CD14-positive monocyte (primary cell): ENCODE data around the gene PLXNC1. TPM values are rescaled to one million over a fixed set of nuclear protein-coding genes. Genes with fewer than 3 reads are reported as not detected.

Experiments
- DNase-seq, 3 donors: peaks; one replicate each; pipeline ENCODE4 v3.0.0-alpha.2; 2011 to 2022
- H2AFZ ChIP-seq: 2 replicates; pipeline ENCODE4 v1.6.0; 2012; ENCODE audit warnings: mild to moderate bottlenecking, low read depth, low read length, inconsistent platforms; ENCODE audit not compliant: insufficient read depth, poor library complexity, severe bottlenecking
- H3K27ac ChIP-seq, 2 donors: 1 replicate in 1 of 2; 2 replicates in 1 of 2; pipeline ENCODE4 v1.5.1; 2012 to 2013; ENCODE audit warnings: low read length in 2 of 2, control low read depth in 1 of 2, inconsistent platforms in 1 of 2, low read depth in 1 of 2, mild to moderate bottlenecking in 1 of 2
- H3K27me3 ChIP-seq, 2 donors: one replicate each; pipeline versions ENCODE4 v1.6.0 to v1.6.1; 2011 to 2013; ENCODE audit warnings: low read length in 2 of 2; ENCODE audit not compliant: control insufficient read depth in 2 of 2, insufficient read depth in 2 of 2
- H3K36me3 ChIP-seq, 2 donors: replicated peaks in 1 of 2; 1 replicate in 1 of 2; 2 replicates in 1 of 2; pipeline versions ENCODE4 v1.5.1 to v1.6.1; 2012 to 2013; ENCODE audit warnings: low read length in 2 of 2, control low read depth in 1 of 2, inconsistent platforms in 1 of 2, mild to moderate bottlenecking in 1 of 2; ENCODE audit not compliant: insufficient read depth in 2 of 2, control insufficient read depth in 1 of 2
- H3K4me1 ChIP-seq, 2 donors: 1 replicate in 1 of 2; 2 replicates in 1 of 2; pipeline versions ENCODE4 v1.5.1 to v1.6.1; 2012 to 2013; ENCODE audit warnings: low read length in 2 of 2, control low read depth in 1 of 2, inconsistent platforms in 1 of 2, mild to moderate bottlenecking in 1 of 2, moderate library complexity in 1 of 2; ENCODE audit not compliant: insufficient read depth in 2 of 2, control insufficient read depth in 1 of 2
- H3K4me2 ChIP-seq: replicated peaks from 2 replicates; pipeline ENCODE3; 2012; ENCODE audit warnings: low read length, moderate library complexity, mild to moderate bottlenecking; ENCODE audit not compliant: poor library complexity, severe bottlenecking; ENCODE audit errors: extremely low read depth
- H3K4me3 ChIP-seq, 3 experiments: fragments of 200-600 bp in 1 of 3; sonication (generic) in 1 of 3; replicated peaks in 1 of 3; 1 replicate in 2 of 3; 2 replicates in 1 of 3; pipeline ENCODE4 v1.5.1; 2011 to 2013; ENCODE audit warnings: low read length in 3 of 3, mild to moderate bottlenecking in 3 of 3, control low read depth in 2 of 3, low read depth in 2 of 3, inconsistent platforms in 1 of 3, moderate library complexity in 1 of 3
- H3K79me2 ChIP-seq: 2 replicates; pipeline ENCODE4 v1.6.0; 2012; ENCODE audit warnings: mild to moderate bottlenecking, control low read depth, inconsistent platforms, low read length, moderate library complexity; ENCODE audit not compliant: insufficient read depth
- H3K9ac ChIP-seq: 2 replicates; pipeline ENCODE4 v1.6.0; 2017; ENCODE audit warnings: low read length, mild to moderate bottlenecking; ENCODE audit not compliant: insufficient read depth, poor library complexity, severe bottlenecking
- H3K9me3 ChIP-seq, 2 donors: replicated peaks in 1 of 2; 1 replicate in 1 of 2; 2 replicates in 1 of 2; pipeline versions ENCODE4 v1.5.1 to v1.6.1; 2012 to 2013; ENCODE audit warnings: low read length in 2 of 2, control low read depth in 1 of 2; ENCODE audit not compliant: control insufficient read depth in 1 of 2, insufficient read depth in 1 of 2
- H4K20me1 ChIP-seq: 2 replicates; pipeline ENCODE4 v1.6.0; 2012; ENCODE audit warnings: mild to moderate bottlenecking, low read length, control low read depth, moderate library complexity; ENCODE audit not compliant: insufficient read depth
- H3K27ac Mint-ChIP-seq, 7 donors: one replicate each; pipeline ENCODE4 v1.8.0; 2020; ENCODE audit warnings: mild to moderate bottlenecking in 7 of 7, mixed read lengths in 7 of 7, moderate library complexity in 6 of 7, inconsistent platforms in 2 of 7
- H3K27me3 Mint-ChIP-seq, 3 donors: one replicate each; pipeline ENCODE4 v1.8.0; 2021 to 2022; ENCODE audit warnings: low read depth in 3 of 3, mild to moderate bottlenecking in 3 of 3, mixed read lengths in 3 of 3, moderate library complexity in 3 of 3, inconsistent platforms in 1 of 3
- H3K36me3 Mint-ChIP-seq, 2 donors: one replicate each; pipeline ENCODE4 v1.8.0; 2020; ENCODE audit warnings: mixed read lengths in 2 of 2, inconsistent platforms in 1 of 2, mild to moderate bottlenecking in 1 of 2
- H3K4me1 Mint-ChIP-seq: one replicate; pipeline ENCODE4 v1.8.0; 2020; ENCODE audit warnings: mild to moderate bottlenecking, mixed read lengths
- H3K4me3 Mint-ChIP-seq, 2 donors: one replicate each; pipeline ENCODE4 v1.8.0; 2020; ENCODE audit warnings: mild to moderate bottlenecking in 2 of 2, mixed read lengths in 2 of 2, moderate library complexity in 1 of 2
- H3K9me3 Mint-ChIP-seq, 7 donors: one replicate each; pipeline ENCODE4 v1.8.0; 2020 to 2022; ENCODE audit warnings: mixed read lengths in 7 of 7, mild to moderate bottlenecking in 6 of 7, moderate library complexity in 6 of 7, inconsistent platforms in 2 of 7
- WGBS: methylation state at CpG from one replicate; pipeline ENCODE4 v1.1.5; 2013; ENCODE audit warnings: missing lambda C conversion rate; ENCODE audit not compliant: insufficient coverage; 5-methylcytosine and 5-hydroxymethylcytosine counted together
- intact Hi-C, 2 donors: fragments of 100-400 bp; cut with micrococcal nuclease; formaldehyde crosslinking; loops; one replicate each; pipeline versions ENCODE4 v1.15.0 to v1.15.1; 2023
- polyA plus RNA-seq, 3 donors: library from polyadenylated mRNA; depleted of rRNA in 1 of 3; unstranded in 2 of 3; stranded (reverse) in 1 of 3; fragments of 300-500 nt in 2 of 3; fragments of >200 nt in 1 of 3; fragmentation: Illumina TruSeq in 2 of 3; gene quantifications; 1 replicate in 2 of 3; 2 replicates in 1 of 3; pipeline ENCODE4 v1.2.3, GENCODE V29; 2012 to 2021
- TF ChIP-seq, protein P1 (sequence below): fragments of 200-600 bp; IDR thresholded peaks from one replicate; pipeline ENCODE4 v1.8.0; 2022; ENCODE audit warnings: antibody characterized with exemption, mild to moderate bottlenecking

The PLXNC1 gene
- polyA plus RNA-seq, 3 donors = 14.3 to 35.2 (median 15.4) TPM

DNA sequence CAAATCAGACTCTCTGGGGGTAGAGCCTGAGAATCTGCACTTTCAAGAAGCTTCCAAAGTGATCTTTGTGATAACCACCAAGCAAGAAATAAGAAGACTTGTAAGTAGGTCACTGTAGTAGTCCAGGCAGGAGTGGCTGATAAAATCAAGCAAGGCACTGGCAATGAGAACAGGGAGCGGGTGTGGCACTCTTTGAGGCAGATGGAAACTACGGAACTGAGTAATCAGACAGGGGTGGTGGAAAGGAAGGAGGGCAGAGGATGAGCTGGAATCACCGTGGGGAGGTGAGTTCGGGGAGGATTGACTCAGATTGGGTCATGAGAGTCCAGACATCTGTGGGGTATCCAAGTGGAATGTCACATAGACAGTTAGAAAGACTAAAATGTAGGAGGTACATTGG lies 44.4 kb upstream of the PLXNC1 start:
- Histone ChIP-seq H3K4me1 (peaks cover 16 to 18% of the 10 kb centered on the region in 2 donors), H3K9me3 (no peaks in the 10 kb centered on the region), H3K36me3 (no peaks in the 10 kb centered on the region), H3K4me2 (no peak overlapping the region), H3K9ac (no peak overlapping the region), H3K27ac (no peak overlapping the region), H3K4me3 (no peak overlapping the region), H3K79me2 (no peaks in the 10 kb centered on the region), H4K20me1 (no peaks in the 10 kb centered on the region), H3K27me3 (peaks cover 14 to 27% of the 10 kb centered on the region in 2 donors), H2AFZ (no peak overlapping the region)
- H3K9me3 Mint-ChIP-seq = peaks cover 0 to 5% (median 0%) of the 10 kb centered on the region in 7 donors
- H3K27ac Mint-ChIP-seq = peak overlapping the region in 1 of 7 donors; percentile 0
- peaks cover 0 to 3% of the 10 kb centered on the region in 2 donors for H3K36me3 Mint-ChIP-seq
- TF ChIP-seq, protein P1, sequence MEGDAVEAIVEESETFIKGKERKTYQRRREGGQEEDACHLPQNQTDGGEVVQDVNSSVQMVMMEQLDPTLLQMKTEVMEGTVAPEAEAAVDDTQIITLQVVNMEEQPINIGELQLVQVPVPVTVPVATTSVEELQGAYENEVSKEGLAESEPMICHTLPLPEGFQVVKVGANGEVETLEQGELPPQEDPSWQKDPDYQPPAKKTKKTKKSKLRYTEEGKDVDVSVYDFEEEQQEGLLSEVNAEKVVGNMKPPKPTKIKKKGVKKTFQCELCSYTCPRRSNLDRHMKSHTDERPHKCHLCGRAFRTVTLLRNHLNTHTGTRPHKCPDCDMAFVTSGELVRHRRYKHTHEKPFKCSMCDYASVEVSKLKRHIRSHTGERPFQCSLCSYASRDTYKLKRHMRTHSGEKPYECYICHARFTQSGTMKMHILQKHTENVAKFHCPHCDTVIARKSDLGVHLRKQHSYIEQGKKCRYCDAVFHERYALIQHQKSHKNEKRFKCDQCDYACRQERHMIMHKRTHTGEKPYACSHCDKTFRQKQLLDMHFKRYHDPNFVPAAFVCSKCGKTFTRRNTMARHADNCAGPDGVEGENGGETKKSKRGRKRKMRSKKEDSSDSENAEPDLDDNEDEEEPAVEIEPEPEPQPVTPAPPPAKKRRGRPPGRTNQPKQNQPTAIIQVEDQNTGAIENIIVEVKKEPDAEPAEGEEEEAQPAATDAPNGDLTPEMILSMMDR = no peak
- WGBS = 89% methylated on average over 4 of the region's 4 CpGs
- intact Hi-C loops = loop anchor here (2.0 to 10.0 kb wide), 6 partner anchors 337 to 599 kb away; partner anchors contain the start of genes CRADD (in 1 of the 2) and SOCS2 (in 1 of the 2)
- no peak overlapping the region for H3K4me3 Mint-ChIP-seq
- no peak for DNase-seq
- peaks cover 23 to 35% (median 27%) of the 10 kb centered on the region in 3 donors for H3K27me3 Mint-ChIP-seq
- H3K4me1 Mint-ChIP-seq = peaks cover 20% of the 10 kb centered on the region

DNA sequence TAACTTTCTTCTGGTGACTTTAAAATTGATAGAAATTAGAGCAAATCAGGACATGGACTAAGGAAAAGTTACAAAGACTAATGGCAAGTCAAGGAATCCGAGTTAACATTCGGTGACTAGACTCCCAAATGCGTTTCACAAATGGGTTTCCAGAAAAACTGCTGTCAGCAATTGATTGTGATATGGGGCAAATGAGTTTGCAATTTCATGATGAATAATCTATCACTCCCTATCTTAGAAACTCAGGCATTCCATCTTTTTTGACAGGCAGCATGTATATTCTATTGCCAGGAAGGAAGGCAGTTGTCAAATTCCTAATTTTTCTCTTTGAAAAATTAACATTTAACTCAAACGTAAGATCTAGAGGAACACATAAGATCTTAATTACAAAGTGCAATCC lies 40.5 kb upstream of the PLXNC1 start:
- Histone ChIP-seq H2AFZ (no peak overlapping the region), H3K4me3 (no peak overlapping the region), H3K36me3 (no peaks in the 10 kb centered on the region), H3K9me3 (no peaks in the 10 kb centered on the region), H3K4me1 (peaks cover 18% of the 10 kb centered on the region in 2 donors), H3K79me2 (no peaks in the 10 kb centered on the region), H4K20me1 (no peaks in the 10 kb centered on the region), H3K27ac (no peak overlapping the region), H3K9ac (no peak overlapping the region), H3K4me2 (no peak overlapping the region), H3K27me3 (no peaks in the 10 kb centered on the region)
- Mint-ChIP-seq H3K36me3 (peaks cover 0 to 2% of the 10 kb centered on the region in 2 donors), H3K4me1 (peaks cover 21% of the 10 kb centered on the region), H3K27ac (no peak overlapping the region), H3K27me3 (peaks cover 2 to 5% (median 3%) of the 10 kb centered on the region in 3 donors), H3K9me3 (no peaks in the 10 kb centered on the region), H3K4me3 (no peak overlapping the region)
- TF ChIP-seq, protein P1 = no peak
- no CpG with 5 or more reads among the region's 4 CpGs for WGBS
- DNase-seq = no peak
- intact Hi-C loops = loop anchor here in 1 of 2 donors (10.0 kb wide), 1 partner anchor 343 kb away; no protein-coding TSS in a partner anchor
